ENCODE measurements around the gene GABBR2. TPM values are rescaled to one million over a fixed set of nuclear protein-coding genes. Genes with fewer than 3 reads are reported as not detected.

GABBR2 gene
- total and polyA plus RNA-seq, 8 donors, result 0.41 to 2.3 (median 0.79) TPM

DNA sequence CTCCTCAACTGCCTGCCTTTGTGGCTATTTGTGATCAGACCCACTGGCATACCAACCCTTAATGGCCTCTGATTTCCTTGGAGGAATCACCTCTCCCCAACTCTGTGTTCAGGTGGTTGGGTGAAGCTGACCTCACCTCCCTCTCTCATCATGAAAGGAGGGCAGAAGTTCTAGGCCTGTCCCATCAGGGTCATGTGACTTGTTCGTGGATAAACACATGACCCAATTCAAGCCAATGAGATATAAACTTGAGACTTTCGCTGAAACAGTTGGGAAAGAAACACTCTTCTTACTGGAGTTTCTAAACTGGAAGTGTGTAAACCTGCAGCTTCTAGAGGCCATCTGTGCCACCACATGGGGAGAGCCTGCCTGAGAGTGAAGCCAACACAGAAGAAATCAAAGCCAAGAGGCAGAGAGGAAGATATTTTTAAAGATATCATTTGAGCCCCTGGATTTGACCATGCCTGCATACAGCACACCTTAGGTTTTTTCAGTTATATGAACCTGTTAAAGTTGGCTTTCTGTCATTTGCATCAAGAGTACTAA is 5.8 kb downstream of the GABBR2 start:
- no peaks in the 10 kb centered on the region for H3K36me3 ChIP-seq
- intact Hi-C loops (cut with DNase I), result no loop called here
- no peak for DNase-seq
- no peak overlapping the region for H3K27ac ChIP-seq
- peaks cover 0 to 10% of the 10 kb centered on the region in 2 donors for H3K4me1 ChIP-seq
- no peak for ATAC-seq
- no peak for TF ChIP-seq CTCF (IDR thresholded peaks at IDR 0.05)
- H3K4me3 ChIP-seq, result no peak overlapping the region
- H3K27me3 ChIP-seq, result peaks cover 20 to 70% of the 10 kb centered on the region in 2 donors
- H3K9me3 ChIP-seq, result no peaks in the 10 kb centered on the region

DNA sequence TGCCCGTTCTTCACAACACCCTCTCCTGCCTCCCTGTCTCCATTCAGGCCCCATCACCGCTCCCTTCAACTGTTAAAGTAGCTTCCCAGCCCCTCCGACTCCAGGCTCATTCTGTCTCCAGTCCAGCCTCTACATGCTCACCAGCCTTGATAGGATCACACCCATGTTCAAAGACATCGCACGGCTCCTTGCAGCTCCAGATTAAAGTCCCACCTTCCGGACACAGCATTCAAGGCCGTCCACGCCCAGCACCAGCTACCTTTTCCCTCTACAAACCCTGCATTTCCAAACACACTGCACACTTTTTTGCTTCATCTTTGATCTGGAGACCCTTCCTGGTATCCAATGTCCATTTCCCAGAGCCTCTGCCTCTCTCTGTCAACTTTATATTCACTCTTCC is 6.4 kb downstream of the GABBR2 start:
- ATAC-seq, result no peak
- H3K4me3 ChIP-seq, result no peak overlapping the region
- H3K27ac ChIP-seq, result no peak overlapping the region
- no peaks in the 10 kb centered on the region for H3K36me3 ChIP-seq
- H3K4me1 ChIP-seq, result peaks cover 0 to 5% of the 10 kb centered on the region in 2 donors
- H3K9me3 ChIP-seq, result no peaks in the 10 kb centered on the region
- peaks cover 14 to 64% of the 10 kb centered on the region in 2 donors for H3K27me3 ChIP-seq
- intact Hi-C loops (cut with DNase I), result no loop called here
- TF ChIP-seq CTCF (IDR thresholded peaks at IDR 0.05), result no peak
- DNase-seq, result no peak

GRCh38 chr9:98701576-98701975 is 7.2 kb downstream of the GABBR2 start:
- H3K9me3 ChIP-seq, result no peaks in the 10 kb centered on the region
- DNase-seq (no peak), ATAC-seq (no peak)
- intact Hi-C loops (cut with DNase I), result no loop called here
- H3K27ac ChIP-seq, result no peak overlapping the region
- H3K27me3 ChIP-seq, result peaks cover 7 to 58% of the 10 kb centered on the region in 2 donors
- no peaks in the 10 kb centered on the region for H3K4me1 ChIP-seq
- no peaks in the 10 kb centered on the region for H3K36me3 ChIP-seq
- TF ChIP-seq CTCF (IDR thresholded peaks at IDR 0.05), result no peak
- H3K4me3 ChIP-seq, result no peak overlapping the region

DNA sequence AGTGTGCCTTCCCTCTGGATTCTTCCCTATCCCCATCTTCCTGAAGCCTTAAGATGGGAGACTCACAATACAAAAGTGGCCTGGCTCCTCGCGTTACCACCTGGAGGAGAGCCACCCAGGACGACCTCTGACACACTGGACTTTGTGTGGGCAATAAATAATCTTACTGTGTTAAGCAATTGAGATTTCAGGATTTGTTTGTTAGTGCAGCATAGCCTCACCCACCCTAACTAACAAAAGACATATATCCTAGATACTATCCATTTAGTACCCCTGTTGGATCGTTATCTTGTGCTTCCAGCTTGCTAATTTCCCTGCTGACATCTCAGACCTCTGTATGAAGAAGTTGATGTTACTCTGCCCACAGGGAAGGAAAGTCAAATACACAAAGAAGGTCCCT is 7.9 kb downstream of the GABBR2 start:
- ATAC-seq (no peak), DNase-seq (no peak)

DNA sequence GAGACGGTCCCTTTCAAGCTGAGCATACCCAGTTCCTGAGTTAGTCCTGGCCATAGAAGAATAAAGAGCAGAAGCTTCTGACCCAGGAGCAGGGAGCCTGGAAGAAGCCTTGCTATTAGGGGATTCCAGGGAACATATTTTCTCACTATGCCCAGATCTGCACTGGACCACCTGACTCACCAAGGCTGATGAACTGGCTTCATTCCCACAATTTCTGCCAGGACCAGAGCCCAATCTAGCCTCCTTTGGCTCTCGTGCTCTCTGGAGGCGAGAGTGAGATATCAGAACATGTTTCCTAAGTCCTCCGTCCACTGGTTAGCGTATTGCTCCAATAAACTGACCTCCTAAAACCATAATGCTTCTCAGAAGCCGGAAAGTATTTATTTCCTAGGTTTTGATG is 9.9 kb downstream of the GABBR2 start:
- ATAC-seq, result no peak
- DNase-seq, result no peak
- H3K4me3 ChIP-seq, result no peak overlapping the region

More for the DNA sequence above, 7.9 kb downstream of the GABBR2 start:
- Histone ChIP-seq H3K27ac (no peak overlapping the region), H3K4me3 (no peak overlapping the region), H3K27me3 (peaks cover 0 to 58% of the 10 kb centered on the region in 2 donors), H3K9me3 (no peaks in the 10 kb centered on the region), H3K36me3 (no peaks in the 10 kb centered on the region), H3K4me1 (no peaks in the 10 kb centered on the region)
- TF ChIP-seq CTCF (IDR thresholded peaks at IDR 0.05), result no peak
- intact Hi-C loops (cut with DNase I), result no loop called here

More for the DNA sequence above, 9.9 kb downstream of the GABBR2 start:
- intact Hi-C loops (cut with DNase I), result no loop called here
- no peaks in the 10 kb centered on the region for H3K4me1 ChIP-seq
- H3K27me3 ChIP-seq, result peaks cover 0 to 39% of the 10 kb centered on the region in 2 donors
- no peak overlapping the region for H3K27ac ChIP-seq
- TF ChIP-seq CTCF (IDR thresholded peaks at IDR 0.05), result no peak
- H3K36me3 ChIP-seq, result no peaks in the 10 kb centered on the region
- no peaks in the 10 kb centered on the region for H3K9me3 ChIP-seq

All from left lung (tissue), 10 donors.